GM19395 (cell line): ENCODE results near the gene MTCL1.

ENCODE experiments used
- ATAC-seq: cut with Tn5 transposase; IDR thresholded peaks from one replicate; pipeline ENCODE4 v1.9.1; 2021; ENCODE audit warnings: mild to moderate bottlenecking, moderate library complexity; ENCODE audit not compliant: unreplicated experiment

The MTCL1 gene

DNA sequence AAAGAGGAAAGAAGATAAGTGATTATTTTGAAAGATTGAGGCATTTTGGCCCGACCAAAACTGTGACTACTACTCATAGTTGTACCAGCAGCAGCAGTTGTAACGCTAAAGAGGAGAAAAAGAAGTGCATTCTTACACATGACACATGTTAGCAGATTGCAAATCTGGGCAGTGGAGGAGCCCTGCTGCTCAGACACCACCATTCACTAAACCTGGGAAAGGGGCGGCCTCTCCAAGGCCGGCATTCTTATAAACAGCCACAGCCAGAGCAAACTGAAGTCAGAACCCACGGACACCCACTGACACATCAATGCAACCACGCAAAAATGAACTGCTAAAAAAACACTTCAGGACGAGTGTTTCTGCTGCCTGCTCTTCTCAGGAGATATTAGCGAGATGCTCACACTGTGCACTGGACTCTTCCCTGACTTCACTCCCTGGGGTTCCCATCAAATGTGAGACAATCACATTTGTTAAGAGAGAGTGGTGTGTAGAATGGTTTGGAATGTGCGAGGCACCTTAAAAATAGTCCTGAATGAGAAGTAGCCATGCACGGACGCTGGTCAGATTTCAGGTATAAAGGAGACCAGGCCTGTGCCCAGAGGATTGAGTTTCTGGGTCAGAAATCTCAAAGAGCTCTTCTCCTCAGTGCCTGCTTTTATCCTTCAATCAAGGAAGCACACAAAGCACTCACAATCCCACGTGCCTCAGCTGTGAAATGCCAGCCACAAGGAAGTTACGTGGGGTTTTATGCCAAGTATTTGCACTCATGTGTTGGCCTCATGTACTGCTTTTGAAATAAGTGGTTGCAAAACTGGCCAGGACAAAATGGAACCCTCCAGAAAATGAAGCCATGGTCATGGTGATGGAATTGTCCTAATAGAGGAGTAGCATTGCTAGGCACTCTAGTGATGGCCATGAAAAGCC lies 83.4 kb downstream of the MTCL1 start:
- no peak for ATAC-seq

DNA sequence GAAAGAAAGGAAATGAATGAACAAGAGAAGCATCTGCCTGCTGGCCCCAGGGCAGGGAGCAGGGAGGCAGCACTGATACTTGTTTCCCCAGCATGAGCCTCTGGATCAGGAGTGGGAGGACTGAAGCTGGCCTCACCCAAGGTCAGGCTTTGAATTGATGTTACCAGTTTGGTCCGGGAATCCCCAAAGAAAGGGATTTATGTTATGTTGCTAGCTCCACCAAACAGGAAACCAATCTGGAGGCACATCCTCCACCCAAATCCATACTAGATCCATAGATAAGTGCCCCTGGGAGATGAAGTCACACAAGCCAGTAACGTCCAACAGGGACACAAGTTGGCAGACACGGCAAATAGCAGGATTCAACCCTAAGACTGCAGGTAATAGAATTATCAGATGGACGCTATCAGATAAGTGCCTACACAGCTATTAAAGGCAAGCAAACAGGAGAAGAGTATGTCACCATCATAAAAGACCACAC lies 85.9 kb downstream of the MTCL1 start:
- no peak for ATAC-seq

DNA sequence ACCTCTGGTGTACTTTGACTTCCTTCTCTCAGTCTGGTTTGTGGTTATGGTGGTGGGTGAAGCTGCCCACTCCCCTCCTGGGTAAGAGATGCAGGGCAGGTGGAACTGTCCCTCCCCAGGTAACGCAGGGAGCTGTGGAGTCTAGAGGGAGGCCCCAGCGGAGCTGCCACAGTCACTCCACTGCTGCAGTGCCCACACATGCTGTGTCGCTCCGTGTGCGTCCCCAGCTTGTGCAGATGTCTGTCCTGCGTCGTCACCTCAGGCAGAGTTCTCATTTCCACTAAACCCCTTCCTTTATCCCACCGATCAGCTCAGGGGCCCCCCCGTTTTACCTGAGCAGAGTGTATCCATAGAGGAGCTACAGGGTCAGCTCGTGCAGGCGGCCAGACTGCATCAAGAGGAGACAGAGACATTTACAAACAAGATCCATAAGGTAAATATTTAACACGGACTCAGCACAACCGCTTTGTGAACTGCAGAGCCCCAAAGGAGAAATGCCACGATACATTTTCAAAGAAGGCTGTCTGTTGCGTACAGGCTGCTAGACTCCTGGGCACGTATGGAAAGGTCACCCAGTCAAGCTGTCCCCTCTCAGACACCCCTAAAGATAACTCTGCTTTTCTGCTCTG lies 87.4 kb downstream of the MTCL1 start:
- ATAC-seq: no peak

DNA sequence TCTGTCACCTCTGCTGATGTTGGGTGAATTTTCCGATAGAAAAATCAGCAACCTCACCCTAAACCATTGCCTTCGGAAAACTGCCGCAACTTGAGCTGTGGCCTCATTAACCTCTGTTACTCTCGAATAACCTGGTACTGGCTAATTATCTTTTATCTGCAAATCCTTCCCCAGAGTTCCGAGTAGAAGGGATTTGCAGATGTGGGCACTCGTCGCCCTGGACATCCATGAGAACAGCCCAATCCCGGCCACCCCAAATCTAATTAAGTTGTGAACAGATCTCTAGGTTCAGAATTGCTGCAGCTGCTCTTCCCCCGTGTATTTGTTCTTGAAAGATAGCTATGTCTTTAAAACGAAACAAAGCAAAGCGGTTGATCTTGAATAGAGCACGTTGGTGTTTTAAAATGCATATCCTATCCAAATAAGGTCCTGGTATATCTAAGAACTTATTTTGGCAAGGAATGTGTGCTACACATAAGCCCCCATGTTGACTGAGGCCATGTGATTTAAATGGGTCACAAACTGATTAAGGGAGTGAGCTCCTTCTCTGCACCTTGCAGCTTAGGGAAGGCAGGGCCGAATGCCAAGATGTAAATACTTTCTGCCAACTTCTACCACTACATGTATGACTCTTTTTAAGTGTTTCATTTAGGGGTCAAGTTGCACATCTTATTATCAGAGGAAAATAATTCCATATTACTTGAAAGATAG lies 88.2 kb downstream of the MTCL1 start:
- no peak for ATAC-seq

DNA sequence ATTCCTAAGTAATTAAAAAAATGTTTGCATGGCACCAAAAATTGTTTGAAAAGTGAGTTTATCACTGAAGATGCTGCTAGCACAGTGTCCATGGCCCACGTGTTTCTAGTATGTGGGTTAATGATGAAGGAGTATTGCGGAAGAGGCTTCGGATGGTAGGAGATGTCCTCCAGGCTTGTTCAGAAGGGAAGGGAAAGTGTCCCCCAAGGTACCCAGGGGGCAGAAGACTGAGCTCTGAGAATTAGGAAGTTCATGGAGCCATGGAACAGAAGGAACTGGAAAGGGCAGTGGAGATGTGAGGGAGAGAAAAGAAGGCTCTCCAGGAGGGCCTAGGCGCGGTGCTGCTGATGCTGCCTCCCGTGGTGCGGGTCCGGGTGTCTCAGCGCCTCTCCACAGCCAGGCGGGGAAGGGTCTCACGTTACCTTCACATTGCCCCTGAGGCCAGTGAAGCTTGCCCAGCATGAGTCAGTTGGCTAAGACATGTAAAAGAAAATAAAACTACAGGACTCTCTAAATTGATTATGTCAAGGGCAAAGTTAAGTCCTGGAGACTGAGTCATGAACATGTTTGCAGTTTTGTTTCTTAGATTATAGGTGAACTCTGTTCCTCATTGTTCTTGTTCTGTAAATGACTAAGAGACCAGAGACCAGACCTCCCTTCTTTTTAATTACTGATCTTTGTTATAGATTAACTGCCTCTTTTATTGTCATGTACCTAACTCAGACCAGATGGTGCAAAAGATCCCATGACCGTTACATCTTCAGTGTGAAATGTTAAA lies 89.0 kb downstream of the MTCL1 start:
- no peak for ATAC-seq

DNA sequence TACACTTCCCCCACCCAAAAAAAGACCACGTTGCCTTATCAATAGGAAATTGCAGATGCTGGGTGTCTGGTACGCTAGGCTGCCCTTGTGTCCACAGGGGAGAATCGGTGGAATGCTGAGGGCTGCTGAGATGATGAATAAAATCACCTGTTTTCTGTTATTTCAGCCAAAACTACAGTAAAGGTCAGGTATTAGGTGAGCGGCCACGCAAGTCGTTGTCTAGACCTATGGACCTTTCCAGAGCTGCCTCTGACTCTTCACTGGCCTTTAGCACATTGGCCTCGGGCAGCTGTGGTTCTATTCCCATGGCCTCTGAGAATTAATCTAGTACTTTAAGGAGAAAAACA lies 89.6 kb downstream of the MTCL1 start:
- no peak for ATAC-seq

DNA sequence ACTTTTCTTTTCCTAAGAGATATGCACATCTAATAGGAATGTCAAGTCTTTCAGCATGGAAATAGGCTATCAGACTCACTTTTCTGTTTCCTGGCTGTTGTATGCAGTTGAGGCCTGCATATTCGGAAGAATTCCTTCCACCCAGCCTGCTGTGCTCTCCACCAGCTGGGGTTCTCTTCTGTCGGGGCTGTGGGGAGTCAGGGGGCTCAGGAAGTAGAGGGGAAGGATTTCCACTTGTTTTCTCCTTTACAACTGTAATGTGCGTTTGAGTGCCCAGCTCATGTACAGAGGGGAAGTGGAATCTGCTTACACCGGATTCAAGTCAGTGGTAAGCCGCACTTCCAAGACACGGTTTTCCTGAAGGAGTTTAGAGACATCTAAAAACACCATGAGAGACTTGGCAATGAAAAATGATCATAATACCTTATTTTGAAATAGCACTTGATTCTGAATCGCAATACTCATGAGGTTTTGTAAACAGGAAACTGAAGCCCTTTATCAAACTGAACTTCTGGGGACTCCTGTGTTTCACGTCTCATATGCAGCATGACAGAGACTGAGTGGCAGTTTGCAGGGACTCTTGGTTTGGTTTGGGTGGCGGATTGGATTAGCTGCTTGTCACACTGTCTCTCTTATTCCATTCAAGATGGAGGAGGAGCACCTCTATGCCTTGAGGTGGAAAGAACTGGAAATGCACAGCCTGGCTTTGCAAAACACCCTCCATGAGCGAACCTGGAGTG lies 90.4 kb downstream of the MTCL1 start:
- ATAC-seq: no peak

DNA sequence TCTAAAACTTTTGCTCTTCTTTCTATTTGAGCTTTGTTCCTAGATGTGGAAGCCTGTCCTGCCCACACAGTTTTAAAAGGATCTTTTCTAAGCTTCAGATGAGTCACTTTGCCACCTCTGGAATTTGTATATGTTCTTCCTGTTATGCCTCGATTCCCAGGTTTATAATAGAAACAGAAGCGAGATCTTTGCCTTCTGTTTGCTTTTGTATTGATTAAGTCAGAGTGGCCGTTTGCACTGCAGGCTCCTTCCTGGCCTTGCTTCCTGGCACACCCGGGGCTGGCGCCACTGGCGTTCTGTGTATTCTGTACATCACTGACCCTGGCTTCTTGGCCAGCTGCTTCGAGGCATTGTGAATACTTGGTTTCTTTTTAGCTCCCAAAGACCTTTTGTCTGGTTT lies 91.8 kb downstream of the MTCL1 start:
- ATAC-seq: no peak

DNA sequence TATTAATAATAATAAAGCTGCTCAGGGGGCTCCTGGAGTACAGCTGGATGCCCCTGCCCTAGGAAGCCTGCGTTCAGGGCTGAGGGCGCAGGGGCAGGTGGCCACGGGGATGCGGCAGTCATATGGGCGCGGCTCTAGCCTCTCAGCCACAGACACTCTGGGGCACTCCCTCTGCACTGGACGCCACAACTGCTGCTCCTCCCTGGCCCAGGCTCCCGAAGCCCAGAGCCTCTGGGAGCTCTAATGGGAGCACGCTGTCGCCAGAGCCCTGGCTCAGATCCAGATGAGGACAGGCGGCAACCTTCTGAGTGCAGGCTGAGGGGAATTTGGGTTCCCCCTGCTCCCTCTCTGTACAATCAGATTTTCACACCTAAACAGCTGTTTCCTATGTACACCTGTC lies 93.6 kb downstream of the MTCL1 start:
- ATAC-seq: no peak

DNA sequence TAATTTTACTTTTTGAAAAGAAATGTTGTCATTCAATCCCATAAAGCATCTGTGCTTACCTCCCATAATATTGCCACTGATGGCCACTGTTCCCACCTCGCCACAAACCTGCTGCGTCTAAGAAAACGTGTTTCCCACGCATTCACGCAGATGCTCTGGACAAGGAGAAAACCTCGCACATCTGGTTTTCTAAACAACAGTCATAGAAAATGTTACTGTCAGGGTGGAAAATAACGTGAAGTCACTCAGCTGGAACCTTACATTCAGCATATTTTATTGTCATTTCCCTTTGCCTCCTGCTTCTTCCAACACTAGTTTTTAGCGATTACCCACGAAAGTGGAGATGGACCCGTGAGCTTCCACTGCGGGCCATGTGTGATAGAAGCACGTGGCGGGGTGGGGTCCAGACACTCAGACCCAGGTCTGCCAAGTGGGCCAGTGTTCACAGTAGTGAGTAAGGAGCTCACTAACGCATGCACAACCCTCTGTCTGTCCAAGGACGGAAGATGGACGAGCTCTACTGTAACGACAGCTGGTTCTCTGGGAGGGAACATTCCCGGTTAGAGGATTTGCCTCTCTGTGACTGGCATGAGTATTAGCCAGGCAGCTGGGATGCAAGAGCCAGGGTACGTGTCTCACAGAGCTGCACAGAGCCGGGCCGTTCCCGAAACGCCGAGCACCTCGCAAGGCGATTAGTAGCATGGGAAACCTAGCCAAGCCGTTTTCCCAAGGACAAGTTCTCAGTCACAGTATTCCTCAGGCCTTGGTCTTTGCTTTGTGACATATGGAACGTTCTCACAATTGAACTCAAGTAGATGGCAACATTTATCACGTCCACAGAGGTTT lies 94.5 kb downstream of the MTCL1 start:
- no peak for ATAC-seq

DNA sequence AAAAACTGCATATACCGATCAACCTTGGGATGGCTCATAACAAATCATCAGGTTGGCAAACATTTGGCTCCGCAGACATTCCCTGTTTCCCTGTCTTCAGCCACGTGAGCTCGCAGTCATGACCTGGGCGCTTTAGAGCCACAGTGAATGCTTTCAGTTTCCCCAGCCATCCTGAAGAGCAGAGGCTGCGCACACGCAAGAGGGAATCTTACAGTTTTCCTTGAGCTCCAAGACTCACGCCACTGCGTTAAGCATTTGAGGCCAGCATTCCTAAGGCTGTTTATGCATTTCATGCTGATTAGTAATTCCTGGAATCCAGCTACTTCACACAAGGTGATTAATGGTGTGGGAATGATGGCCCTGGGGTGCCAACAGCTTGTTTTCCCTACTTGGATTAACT lies 95.1 kb downstream of the MTCL1 start:
- ATAC-seq: no peak

DNA sequence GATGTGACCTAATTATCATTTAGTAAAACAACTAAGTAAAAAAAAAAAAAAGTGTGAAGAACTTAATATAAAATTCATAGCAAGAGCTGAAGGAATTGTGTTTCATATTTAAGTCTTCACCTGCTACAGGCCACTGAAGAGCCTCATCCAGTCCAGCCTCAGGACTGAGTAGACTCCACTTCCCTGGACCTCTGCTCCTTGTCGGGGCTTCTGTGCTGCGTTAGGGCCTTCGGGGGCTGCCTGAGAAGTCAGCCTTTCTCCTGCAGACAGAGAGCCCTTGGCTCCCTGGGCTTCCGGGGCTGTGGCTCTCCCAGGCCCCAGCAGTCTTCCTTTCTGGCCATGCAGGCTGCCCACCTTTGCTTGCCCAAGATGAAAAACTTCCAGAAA lies 95.5 kb downstream of the MTCL1 start:
- ATAC-seq: no peak

DNA sequence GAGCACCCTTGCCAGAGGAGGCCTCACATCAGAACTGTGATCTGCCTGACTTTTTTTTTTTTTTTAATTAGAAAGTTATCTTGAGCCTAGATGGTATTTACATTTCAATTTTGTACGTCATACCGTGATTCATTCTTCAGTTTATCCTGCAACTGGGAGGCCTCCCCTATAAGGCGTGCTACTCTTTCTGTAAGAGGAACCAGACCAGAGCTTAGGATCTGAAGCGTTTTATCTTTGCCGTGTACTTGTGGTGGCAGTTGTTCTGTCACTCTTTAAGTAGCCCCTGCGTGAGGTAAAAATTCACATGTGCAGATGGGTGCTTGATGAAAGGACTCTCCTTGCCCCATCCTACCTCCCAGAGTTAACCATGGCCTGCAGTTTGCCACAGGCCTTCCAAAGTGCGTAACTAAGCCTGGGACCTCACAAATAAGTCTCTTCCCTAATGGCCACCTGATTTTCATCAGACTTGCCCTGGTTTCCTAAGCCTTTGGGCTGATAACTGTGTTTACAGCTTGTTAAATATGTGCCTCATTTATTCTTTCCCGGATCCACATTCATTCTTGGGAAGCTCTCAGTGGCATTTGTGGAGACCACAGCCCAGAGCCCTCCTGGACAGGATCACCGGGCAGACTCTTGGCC lies 96.0 kb downstream of the MTCL1 start:
- ATAC-seq: no peak

DNA sequence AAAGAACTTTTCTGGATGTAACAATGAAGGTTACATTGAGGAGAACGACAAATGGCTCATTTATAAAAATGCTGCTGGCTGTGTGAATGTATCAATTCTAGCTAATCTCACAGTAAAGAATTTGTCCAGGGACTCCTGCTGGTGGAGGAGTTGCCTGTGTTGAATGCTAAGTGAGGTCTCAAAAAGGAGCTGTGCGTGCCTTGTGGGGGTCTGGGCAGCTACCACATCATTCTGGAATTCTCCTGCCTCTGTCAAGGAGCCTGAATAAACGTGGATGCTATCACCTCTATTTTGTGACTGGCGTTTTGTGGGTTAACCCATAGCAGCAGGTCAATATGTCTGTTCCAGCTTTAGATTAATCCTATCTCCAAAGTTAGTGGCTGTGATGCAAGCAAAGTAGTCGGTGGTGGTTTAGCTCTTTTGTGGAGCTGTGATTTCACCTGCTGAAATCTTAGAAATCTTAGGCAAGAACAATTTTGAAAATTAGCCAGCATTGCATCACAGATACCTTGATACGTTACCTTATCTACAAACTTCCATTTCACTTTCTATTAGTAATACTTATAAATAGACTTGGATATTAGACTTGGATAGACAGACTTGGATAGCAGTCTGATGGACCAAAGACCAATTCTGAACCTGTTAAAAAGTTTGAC lies 96.8 kb downstream of the MTCL1 start:
- no peak for ATAC-seq

DNA sequence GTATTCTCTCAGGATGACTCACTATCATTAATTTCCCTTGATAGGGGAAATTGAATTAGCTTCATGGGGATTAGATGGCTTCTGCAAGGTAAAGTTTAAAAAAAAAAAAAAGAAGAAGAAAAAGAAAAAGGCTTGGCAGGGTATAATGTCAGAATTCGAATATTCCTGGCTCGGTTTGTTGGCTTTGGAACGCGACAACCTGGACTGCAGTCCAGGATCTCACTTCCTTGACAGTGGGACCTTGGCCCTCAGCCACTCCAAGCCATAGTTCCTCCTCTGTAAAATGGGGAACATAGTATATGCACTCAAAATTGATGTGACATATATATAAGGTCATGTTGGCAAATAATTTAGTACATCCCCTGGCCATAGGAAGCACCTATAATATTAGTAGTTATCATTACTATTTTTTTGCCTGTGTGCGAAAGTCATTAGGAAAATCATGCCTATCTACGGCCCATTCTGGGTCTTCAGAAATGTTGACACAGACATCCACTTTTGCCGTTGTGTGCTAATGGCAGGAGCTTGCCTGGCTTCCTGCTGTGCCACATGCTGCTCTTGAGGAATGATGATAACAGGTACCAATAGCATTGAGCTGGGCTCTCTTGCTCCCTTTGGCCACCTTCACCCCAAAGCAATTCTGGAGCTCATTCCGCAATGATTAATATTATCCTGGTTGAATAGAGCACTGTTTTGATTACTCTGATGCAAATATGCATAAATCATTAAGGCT lies 97.9 kb downstream of the MTCL1 start:
- ATAC-seq: no peak

DNA sequence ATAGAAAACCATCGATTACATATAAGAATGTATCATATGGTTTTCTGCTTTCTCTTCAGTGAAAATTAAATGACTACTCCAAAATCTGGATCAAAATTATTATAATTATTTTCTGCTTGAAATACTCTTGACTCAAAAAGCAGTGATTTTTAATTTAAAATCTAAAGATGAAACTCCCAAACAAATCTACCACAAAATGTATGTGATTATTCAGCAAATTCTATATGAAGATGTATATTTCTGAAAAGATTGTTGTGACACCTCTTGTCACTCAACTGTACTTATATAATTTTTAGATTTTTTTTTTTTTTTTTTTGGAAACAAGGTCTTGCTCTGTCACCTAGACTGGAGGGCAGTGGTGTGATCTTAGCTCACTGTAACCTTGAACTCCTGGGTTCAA lies 98.6 kb downstream of the MTCL1 start:
- no peak for ATAC-seq

DNA sequence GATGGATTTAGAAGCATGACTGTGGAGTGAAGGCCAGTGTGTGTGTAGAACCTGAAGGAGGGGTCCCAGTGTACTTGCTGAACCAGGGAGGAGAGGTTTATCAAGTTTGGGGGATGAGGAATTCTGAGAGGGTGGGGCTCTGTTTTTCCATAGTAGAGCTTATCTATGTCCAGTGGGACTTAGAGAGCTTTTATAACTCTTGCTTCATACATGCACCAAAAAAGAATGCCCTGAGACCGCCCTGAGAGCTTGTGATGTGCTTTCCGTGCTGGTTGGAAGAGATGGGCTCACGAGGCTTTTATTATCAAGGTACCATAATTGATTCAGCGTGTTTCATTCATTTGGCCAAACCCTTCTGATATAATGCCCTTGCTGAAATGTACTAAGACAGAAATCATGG lies 100.2 kb downstream of the MTCL1 start:
- ATAC-seq: no peak
